COLO829 (cell line): ENCODE results near the gene EML1.

Source experiments
- DNase-seq: peaks from one replicate; pipeline ENCODE4 v3.0.0; 2012; ENCODE audit warnings: low spot score

EML1 gene

GRCh38 chr14:99803803-99804202 lies 10.6 kb downstream of the EML1 start:
- DNase-seq: no peak

- no peak for DNase-seq
Observed at GRCh38 chr14:99805757-99806439, 12.7 kb downstream of the EML1 start.

DNA sequence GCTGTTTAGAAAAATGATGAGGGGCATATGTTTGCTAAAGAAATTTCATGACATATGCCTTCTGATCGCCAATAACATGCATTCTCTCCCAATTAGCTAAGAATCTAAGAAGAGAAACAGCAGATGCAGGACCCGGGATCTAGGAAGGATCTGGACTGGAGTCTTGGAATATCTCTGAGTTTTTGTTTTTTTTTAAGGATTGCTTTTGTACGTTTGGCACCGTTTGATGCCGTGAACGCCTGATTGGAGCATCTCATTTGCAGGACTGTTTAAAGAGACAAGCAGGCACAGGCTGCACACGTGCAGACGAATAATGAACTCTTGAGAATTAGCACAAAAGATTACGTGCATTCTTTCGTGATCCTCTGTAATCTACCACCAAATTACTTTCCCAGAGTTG lies 13.6 kb downstream of the EML1 start:
- DNase-seq: no peak

DNA sequence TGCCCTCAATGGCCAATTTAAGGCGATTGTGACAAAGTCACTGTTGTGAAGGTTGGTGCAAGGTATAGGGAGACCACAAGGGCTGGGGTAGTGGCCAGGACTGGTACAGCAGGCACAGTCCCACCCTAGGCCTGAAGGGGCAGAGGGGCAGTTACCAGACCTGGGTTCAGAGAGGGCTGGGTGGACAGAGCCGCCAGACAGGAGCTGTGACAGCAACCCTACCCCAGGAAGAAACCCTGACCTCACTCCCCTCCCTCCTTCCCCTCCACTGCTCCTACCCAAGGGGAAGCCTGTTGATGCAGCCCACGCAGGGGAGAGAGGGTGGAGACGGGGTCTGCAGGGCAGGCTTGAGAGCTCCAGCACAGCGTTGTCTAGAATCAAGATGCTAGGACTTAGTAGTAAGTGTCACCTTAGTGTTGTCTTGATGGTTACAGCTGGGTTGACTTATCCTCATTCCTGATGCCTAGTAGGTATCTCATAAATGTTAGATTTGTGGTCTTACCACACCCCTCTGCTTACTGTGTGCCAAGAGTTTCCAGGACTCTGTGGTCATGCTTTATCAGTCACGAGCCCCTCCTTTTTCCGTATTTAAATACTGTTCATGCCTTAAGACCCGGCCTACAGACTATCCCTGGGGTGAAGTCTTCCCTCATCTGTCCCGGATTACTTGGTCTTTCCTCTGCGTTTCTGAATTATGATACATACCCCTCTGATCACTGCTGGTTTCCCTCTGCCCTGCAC lies 14.4 kb downstream of the EML1 start:
- no peak for DNase-seq

- DNase-seq: no peak
Observed at GRCh38 chr14:99808154-99808505, 14.9 kb downstream of the EML1 start.

GRCh38 chr14:99808515-99808914 lies 15.3 kb downstream of the EML1 start:
- no peak for DNase-seq

- DNase-seq: no peak
Observed at GRCh38 chr14:99809360-99809759, 16.1 kb downstream of the EML1 start.

GRCh38 chr14:99809859-99810558 lies 16.8 kb downstream of the EML1 start:
- no peak for DNase-seq

- DNase-seq: no peak
Observed at GRCh38 chr14:99810559-99810874, 17.3 kb downstream of the EML1 start.

GRCh38 chr14:99812096-99812750 lies 19.0 kb downstream of the EML1 start:
- DNase-seq: no peak

- DNase-seq: no peak
Observed at GRCh38 chr14:99812892-99813291, 19.7 kb downstream of the EML1 start.

DNA sequence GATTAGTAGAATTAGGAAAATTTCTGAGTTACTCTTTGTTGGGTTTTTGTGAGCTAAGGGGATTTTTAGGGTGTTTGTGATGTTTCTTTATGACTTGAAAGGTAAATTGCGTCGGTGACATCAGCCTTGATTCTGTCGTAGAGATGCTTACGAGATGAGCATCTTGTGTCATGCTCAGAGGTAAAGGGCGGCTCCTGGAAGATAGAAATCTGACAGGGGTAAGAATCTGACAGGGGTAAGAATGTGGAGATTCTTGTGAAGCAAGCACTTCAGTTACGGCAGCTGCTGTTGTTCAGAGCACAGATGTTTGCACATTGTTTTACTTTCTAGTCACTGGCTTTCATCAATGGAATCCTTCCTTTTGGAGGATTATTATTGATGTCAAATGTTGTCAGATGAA lies 22.5 kb downstream of the EML1 start:
- DNase-seq: no peak

- DNase-seq: no peak
Observed at GRCh38 chr14:99816217-99816616, 23.0 kb downstream of the EML1 start.

DNA sequence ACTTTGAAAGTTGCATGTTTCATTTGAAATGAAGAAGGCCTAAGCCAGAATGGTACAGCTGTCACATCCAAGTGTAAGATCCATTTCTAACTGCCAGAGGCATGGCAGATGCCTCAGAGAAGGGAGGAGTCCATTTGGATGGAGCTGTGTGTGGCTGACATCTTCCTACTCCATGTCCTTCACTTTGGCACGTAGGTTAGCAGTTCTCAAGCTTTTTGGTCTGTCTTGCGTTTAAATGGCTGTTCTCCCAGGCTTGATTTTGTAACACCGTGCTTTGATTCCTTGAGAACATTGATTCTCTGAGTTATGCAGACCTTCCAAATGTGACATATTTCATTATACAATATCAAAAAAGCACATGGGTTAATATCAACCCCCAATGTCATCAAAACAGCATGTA lies 23.4 kb downstream of the EML1 start:
- DNase-seq: no peak

- no peak for DNase-seq
Observed at GRCh38 chr14:99817331-99817730, 24.1 kb downstream of the EML1 start.

GRCh38 chr14:99818503-99819036 lies 25.4 kb downstream of the EML1 start:
- no peak for DNase-seq

DNA sequence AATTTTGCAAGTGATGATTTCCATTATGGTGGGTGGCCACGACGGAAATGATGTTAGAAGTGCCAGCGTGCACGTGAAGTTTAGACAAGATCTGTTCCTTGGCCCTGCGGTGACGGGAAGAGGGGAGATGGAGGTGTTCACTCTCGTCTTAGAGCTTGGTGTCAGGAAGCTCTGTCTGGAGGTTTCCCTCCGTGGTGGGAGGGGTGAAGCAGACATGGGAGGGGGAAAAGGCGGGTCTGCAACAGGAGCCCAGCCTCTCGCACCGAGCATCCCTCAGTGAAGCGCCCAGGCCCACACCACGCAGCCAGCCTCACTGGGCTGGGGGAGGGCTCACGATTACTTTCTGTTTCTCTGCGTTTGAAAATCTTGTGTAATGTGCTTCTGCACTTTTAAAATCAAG lies 26.3 kb downstream of the EML1 start:
- no peak for DNase-seq

- no peak for DNase-seq
Observed at GRCh38 chr14:99820702-99821331, 27.6 kb downstream of the EML1 start.

- DNase-seq: no peak
Observed at GRCh38 chr14:99821519-99822508, 28.6 kb downstream of the EML1 start.

- DNase-seq: no peak
Observed at GRCh38 chr14:99822800-99823455, 29.7 kb downstream of the EML1 start.
